Muscle of back (tissue), 11 donors: ENCODE results near the gene FUT8. TPM values are rescaled to one million over a fixed set of nuclear protein-coding genes. Genes with fewer than 3 reads are reported as not detected.
"Not testable (repeated sequence)": the region's sequence is repeated elsewhere in the genome, so short reads cannot be mapped to it uniquely, and the experiment has no call there.

Experiments
- DNase-seq, 3 donors: peaks; one replicate each; pipeline versions ENCODE4 v3.0.0 to v3.0.0-alpha.2; 2013
- polyA plus RNA-seq, 10 donors: library from polyadenylated mRNA; unstranded; fragments of 120-200 nt; gene quantifications; one replicate each; pipeline ENCODE4 v1.2.1, GENCODE V29; 2013; ENCODE audit not compliant: insufficient read length in 10 of 10

The FUT8 gene
- polyA plus RNA-seq, 10 donors: 12.1 to 18.1 (median 13.8) TPM

- DNase-seq: no peak
Measured at GRCh38 chr14:65704850-65705249, 292.3 kb downstream of the FUT8 start.

- no peak for DNase-seq
Measured at GRCh38 chr14:65709576-65709975, 297.0 kb downstream of the FUT8 start.

GRCh38 chr14:65716813-65717212 is 304.3 kb downstream of the FUT8 start:
- not testable (repeated sequence) for DNase-seq

GRCh38 chr14:65717384-65717915 is 304.9 kb downstream of the FUT8 start:
- DNase-seq: not testable (repeated sequence)

- no peak for DNase-seq
Measured at GRCh38 chr14:65718629-65719028, 306.1 kb downstream of the FUT8 start.

- DNase-seq: no peak
Measured at GRCh38 chr14:65720171-65720570, 307.6 kb downstream of the FUT8 start.

- DNase-seq: no peak
Measured at GRCh38 chr14:65720743-65721142, 308.2 kb downstream of the FUT8 start.

- no peak for DNase-seq
Measured at GRCh38 chr14:65723348-65723747, 310.8 kb downstream of the FUT8 start.

- DNase-seq: no peak
Measured at GRCh38 chr14:65728604-65729003, 316.1 kb downstream of the FUT8 start.

GRCh38 chr14:65729566-65729965 is 317.0 kb downstream of the FUT8 start:
- DNase-seq: no peak

GRCh38 chr14:65731933-65732506 is 319.5 kb downstream of the FUT8 start:
- no peak for DNase-seq

GRCh38 chr14:65738339-65738738 is 325.8 kb downstream of the FUT8 start:
- DNase-seq: no peak

- no peak for DNase-seq
Measured at GRCh38 chr14:65745396-65746190, 333.1 kb downstream of the FUT8 start.

GRCh38 chr14:65748796-65749195 is 336.3 kb downstream of the FUT8 start:
- no peak for DNase-seq

GRCh38 chr14:65749287-65749686 is 336.8 kb downstream of the FUT8 start:
- DNase-seq: no peak

- no peak for DNase-seq
Measured at GRCh38 chr14:65750906-65751305, 338.4 kb downstream of the FUT8 start.

- DNase-seq: no peak
Measured at GRCh38 chr14:65751510-65751909, 339.0 kb downstream of the FUT8 start.

- DNase-seq: no peak
Measured at GRCh38 chr14:65753061-65753460, 340.5 kb downstream of the FUT8 start.

- DNase-seq: no peak
Measured at GRCh38 chr14:65755331-65755730, 342.8 kb downstream of the FUT8 start.

GRCh38 chr14:65756880-65757279 is 344.4 kb downstream of the FUT8 start:
- DNase-seq: no peak

GRCh38 chr14:65769151-65769550 is 356.6 kb downstream of the FUT8 start:
- DNase-seq: no peak

- no peak for DNase-seq
Measured at GRCh38 chr14:65770681-65771080, 358.2 kb downstream of the FUT8 start.

- no peak for DNase-seq
Measured at GRCh38 chr14:65771271-65771670, 358.7 kb downstream of the FUT8 start.
